A549 (cell line): Measurements from ENCODE around the gene ESPNL.

ENCODE experiments used
- MYC ChIP-seq: IDR thresholded peaks from 2 replicates; pipeline ENCODE4 v1.6.1; 2012; ENCODE audit warnings: mild to moderate bottlenecking, inconsistent platforms, low read length, improper control_type of control experiment, borderline replicate concordance
- NR3C1 ChIP-seq: fragments of >200 bp; sonication (Bioruptor Twin); formaldehyde crosslinking; IDR thresholded peaks from 3 replicates; pipeline ENCODE4 v1.6.1; 2017
- RAD21 ChIP-seq, 2 experiments: fragments of >200 bp in 1 of 2; sonication (Bioruptor Twin) in 1 of 2; formaldehyde crosslinking in 1 of 2; IDR thresholded peaks in 1 of 2; conservative IDR thresholded peaks in 1 of 2; 2 replicates in 1 of 2; 3 replicates in 1 of 2; pipeline ENCODE4 v1.6.1; 2012 to 2018; ENCODE audit warnings: inconsistent platforms in 1 of 2
- RFX5 ChIP-seq: fragments of 450-650 bp; IDR thresholded peaks from 2 replicates; pipeline ENCODE4 v1.7.1; 2014; ENCODE audit warnings: antibody characterized with exemption, mild to moderate bottlenecking, moderate library complexity
- SMC3 ChIP-seq: fragments of >200 bp; sonication (Bioruptor Twin); formaldehyde crosslinking; IDR thresholded peaks from 3 replicates; pipeline ENCODE4 v1.6.1; 2018; ENCODE audit warnings: inconsistent platforms
- TF ChIP-seq, protein P1 (sequence below): fragments of >200 bp; sonication (Bioruptor Twin); formaldehyde crosslinking; IDR thresholded peaks from 3 replicates; pipeline ENCODE4 v1.5.1; 2016
- TF ChIP-seq, protein P2 (sequence below): fragments of >200 bp; sonication (Bioruptor Twin); formaldehyde crosslinking; IDR thresholded peaks from 2 replicates; pipeline ENCODE4 v1.6.1; 2016
- TF ChIP-seq, protein P3 (sequence below): fragments of 150-350 bp; IDR thresholded peaks from 2 replicates; pipeline ENCODE4 v1.6.1; 2014; ENCODE audit warnings: low read depth, mild to moderate bottlenecking, low read length

GRCh38 chr2:238171575-238172187, 71.5 kb downstream of the ESPNL start:
- TF ChIP-seq RFX5 (no peak), MYC (no peak), RAD21 (conservative IDR thresholded peaks at IDR 0.05 in 1 of 2, IDR thresholded peaks at IDR 0.05 in 1 of 2) (no peak), NR3C1 (no peak), SMC3 (no peak)
- TF ChIP-seq, protein P1, sequence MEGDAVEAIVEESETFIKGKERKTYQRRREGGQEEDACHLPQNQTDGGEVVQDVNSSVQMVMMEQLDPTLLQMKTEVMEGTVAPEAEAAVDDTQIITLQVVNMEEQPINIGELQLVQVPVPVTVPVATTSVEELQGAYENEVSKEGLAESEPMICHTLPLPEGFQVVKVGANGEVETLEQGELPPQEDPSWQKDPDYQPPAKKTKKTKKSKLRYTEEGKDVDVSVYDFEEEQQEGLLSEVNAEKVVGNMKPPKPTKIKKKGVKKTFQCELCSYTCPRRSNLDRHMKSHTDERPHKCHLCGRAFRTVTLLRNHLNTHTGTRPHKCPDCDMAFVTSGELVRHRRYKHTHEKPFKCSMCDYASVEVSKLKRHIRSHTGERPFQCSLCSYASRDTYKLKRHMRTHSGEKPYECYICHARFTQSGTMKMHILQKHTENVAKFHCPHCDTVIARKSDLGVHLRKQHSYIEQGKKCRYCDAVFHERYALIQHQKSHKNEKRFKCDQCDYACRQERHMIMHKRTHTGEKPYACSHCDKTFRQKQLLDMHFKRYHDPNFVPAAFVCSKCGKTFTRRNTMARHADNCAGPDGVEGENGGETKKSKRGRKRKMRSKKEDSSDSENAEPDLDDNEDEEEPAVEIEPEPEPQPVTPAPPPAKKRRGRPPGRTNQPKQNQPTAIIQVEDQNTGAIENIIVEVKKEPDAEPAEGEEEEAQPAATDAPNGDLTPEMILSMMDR = no peak
- TF ChIP-seq, protein P2, sequence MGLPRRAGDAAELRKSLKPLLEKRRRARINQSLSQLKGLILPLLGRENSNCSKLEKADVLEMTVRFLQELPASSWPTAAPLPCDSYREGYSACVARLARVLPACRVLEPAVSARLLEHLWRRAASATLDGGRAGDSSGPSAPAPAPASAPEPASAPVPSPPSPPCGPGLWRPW = no peak
- TF ChIP-seq, protein P3, sequence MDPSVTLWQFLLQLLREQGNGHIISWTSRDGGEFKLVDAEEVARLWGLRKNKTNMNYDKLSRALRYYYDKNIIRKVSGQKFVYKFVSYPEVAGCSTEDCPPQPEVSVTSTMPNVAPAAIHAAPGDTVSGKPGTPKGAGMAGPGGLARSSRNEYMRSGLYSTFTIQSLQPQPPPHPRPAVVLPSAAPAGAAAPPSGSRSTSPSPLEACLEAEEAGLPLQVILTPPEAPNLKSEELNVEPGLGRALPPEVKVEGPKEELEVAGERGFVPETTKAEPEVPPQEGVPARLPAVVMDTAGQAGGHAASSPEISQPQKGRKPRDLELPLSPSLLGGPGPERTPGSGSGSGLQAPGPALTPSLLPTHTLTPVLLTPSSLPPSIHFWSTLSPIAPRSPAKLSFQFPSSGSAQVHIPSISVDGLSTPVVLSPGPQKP = no peak
